GM12801 (cell line): ENCODE measurements around the gene LRP1B.

Experiments used
- CTCF ChIP-seq: IDR thresholded peaks from one replicate; pipeline ENCODE4 v1.5.1; 2011; ENCODE audit warnings: control low read depth; ENCODE audit not compliant: insufficient read length; ENCODE audit errors: extremely low read depth

LRP1B gene

GRCh38 chr2:140555701-140556100 lies 1575.1 kb downstream of the LRP1B start:
- TF ChIP-seq CTCF, result no peak

- TF ChIP-seq CTCF, result no peak
Observed at GRCh38 chr2:140552634-140553033, 1578.2 kb downstream of the LRP1B start.

GRCh38 chr2:140551287-140551686 lies 1579.5 kb downstream of the LRP1B start:
- TF ChIP-seq CTCF, result no peak

DNA sequence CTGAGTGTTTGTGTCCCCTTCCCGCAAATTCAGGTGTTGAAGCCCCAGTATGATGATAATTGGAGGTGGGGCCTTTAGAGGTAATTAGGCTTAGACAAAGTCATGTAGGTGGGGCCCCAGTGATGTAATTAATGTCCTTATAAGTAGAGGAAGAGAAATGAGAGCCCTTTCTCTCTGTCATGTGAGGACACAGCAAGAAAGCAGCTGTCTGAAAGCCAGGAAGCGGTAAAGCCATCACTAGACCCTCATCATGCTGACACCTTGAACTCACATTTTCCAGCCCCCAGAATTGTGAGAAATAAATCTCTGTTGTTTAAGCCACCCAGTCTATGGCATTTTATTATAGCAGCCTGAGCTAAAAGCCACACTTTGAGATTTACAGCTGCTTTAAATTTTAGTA lies 1580.0 kb downstream of the LRP1B start:
- TF ChIP-seq CTCF, result no peak

DNA sequence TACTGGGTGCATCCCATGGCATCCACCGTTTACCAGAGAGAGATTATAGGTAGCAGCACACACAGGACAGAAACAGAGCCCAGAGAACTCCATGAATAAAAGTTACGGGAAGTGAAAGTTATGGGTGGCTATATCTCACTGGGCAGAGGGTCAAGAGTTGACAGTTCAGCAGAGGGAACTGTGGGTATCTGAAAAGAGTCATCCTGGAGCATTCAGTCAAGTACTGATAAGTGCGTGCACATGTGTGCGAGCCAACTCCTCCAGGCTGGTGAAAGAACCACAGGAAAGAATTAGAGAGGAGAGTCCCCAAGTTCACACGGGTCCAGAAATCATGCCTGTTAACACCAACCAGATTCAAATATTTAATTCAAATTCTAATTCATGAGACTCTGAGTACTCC lies 1588.2 kb downstream of the LRP1B start:
- TF ChIP-seq CTCF, result no peak

GRCh38 chr2:140539242-140539875 lies 1591.5 kb downstream of the LRP1B start:
- TF ChIP-seq CTCF, result no peak

- no peak for TF ChIP-seq CTCF
Observed at GRCh38 chr2:140529706-140530105, 1601.1 kb downstream of the LRP1B start.
